Vagina (tissue), 2 donors: Measurements from ENCODE around the gene EPX. TPM values are rescaled to one million over a fixed set of nuclear protein-coding genes. Genes with fewer than 3 reads are reported as not detected.

ENCODE experiments used
- DNase-seq, 2 donors: peaks; one replicate each; pipeline ENCODE4 v3.0.0-alpha.2; 2017; ENCODE audit errors: extremely low spot score in 2 of 2
- H3K27ac ChIP-seq: fragments of 200-600 bp; sonication (generic); one replicate; pipeline ENCODE4 v1.5.1; 2019
- H3K27me3 ChIP-seq: fragments of 200-600 bp; sonication (generic); one replicate; pipeline ENCODE4 v1.5.1; 2019
- H3K36me3 ChIP-seq, 2 donors: fragments of 200-600 bp; sonication (generic); one replicate each; pipeline ENCODE4 v1.5.1; 2017 to 2019
- H3K4me1 ChIP-seq: fragments of 200-600 bp; sonication (generic); one replicate; pipeline ENCODE4 v1.5.1; 2019
- H3K4me3 ChIP-seq, 2 donors: fragments of 200-600 bp; sonication (generic); 1 replicate in 1 of 2; 2 replicates in 1 of 2; pipeline ENCODE4 v1.5.1; 2016 to 2019
- H3K9me3 ChIP-seq: fragments of 200-600 bp; sonication (generic); one replicate; pipeline ENCODE4 v1.5.1; 2019
- POLR2A ChIP-seq, 2 donors: fragments of 450-650 bp; IDR thresholded peaks; one replicate each; pipeline ENCODE4 v1.6.1; 2017; ENCODE audit warnings: antibody characterized with exemption in 2 of 2, mild to moderate bottlenecking in 2 of 2, moderate library complexity in 2 of 2
- POLR2AphosphoS5 ChIP-seq, 2 donors: sonication (generic); formaldehyde crosslinking; IDR thresholded peaks; one replicate each; pipeline ENCODE4 v1.9.0; 2017; ENCODE audit warnings: antibody characterized with exemption in 2 of 2, mild to moderate bottlenecking in 2 of 2, low read depth in 1 of 2; ENCODE audit not compliant: insufficient read depth in 1 of 2
- intact Hi-C: fragments of 100-400 bp; cut with DNase I; formaldehyde crosslinking; loops from one replicate; pipeline ENCODE4 v1.15.1; 2023
- total RNA-seq: library from RNA; depleted of rRNA; stranded (reverse); fragments of >200 nt; gene quantifications from one replicate; pipeline ENCODE4 v1.2.3, GENCODE V29; 2016
- TF ChIP-seq, protein P1 (sequence below), 3 experiments: fragments of 450-650 bp in 2 of 3; fragments of 200-600 bp in 1 of 3; sonication (generic) in 1 of 3; IDR thresholded peaks; one replicate each; pipeline ENCODE4 v1.5.1; 2017 to 2019; ENCODE audit warnings: antibody characterized with exemption in 3 of 3, mild to moderate bottlenecking in 2 of 3, moderate library complexity in 2 of 3

Gene EPX
- total RNA-seq, 1 donor from 2014 or later = not detected

DNA sequence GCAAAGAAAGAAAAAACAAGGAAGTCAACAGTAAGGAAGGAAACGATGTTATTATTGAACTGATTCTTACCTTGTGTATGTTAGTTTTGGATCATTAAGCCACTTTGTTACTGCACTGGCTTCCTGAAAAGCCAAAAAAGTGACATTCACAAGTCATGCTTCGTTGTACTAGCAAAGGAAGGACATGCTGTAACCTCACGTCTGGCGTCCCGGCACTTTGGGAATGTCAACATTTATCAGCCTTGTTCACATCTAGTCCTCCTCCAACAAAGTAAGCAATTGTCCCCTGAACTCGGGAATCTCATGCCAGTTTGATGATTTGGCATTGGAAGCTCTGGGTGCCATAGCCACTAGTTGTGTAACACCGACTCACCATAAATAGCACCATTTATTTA lies 27.3 kb downstream of the EPX start:
- no peak for DNase-seq
- Histone ChIP-seq H3K36me3 (peaks cover 0 to 8% of the 10 kb centered on the region in 2 donors), H3K9me3 (no peaks in the 10 kb centered on the region), H3K27ac (peak overlapping the region; percentile 71), H3K27me3 (no peaks in the 10 kb centered on the region), H3K4me3 (peak overlapping the region; percentile 60 to 82), H3K4me1 (peaks cover 8% of the 10 kb centered on the region)
- TF ChIP-seq POLR2A (IDR thresholded peaks at IDR 0.05) (no peak), POLR2AphosphoS5 (IDR thresholded peaks at IDR 0.05; ENCODE audit: insufficient read depth in 1 of 2, low read depth in 1 of 2) (no peak)
- TF ChIP-seq, protein P1, sequence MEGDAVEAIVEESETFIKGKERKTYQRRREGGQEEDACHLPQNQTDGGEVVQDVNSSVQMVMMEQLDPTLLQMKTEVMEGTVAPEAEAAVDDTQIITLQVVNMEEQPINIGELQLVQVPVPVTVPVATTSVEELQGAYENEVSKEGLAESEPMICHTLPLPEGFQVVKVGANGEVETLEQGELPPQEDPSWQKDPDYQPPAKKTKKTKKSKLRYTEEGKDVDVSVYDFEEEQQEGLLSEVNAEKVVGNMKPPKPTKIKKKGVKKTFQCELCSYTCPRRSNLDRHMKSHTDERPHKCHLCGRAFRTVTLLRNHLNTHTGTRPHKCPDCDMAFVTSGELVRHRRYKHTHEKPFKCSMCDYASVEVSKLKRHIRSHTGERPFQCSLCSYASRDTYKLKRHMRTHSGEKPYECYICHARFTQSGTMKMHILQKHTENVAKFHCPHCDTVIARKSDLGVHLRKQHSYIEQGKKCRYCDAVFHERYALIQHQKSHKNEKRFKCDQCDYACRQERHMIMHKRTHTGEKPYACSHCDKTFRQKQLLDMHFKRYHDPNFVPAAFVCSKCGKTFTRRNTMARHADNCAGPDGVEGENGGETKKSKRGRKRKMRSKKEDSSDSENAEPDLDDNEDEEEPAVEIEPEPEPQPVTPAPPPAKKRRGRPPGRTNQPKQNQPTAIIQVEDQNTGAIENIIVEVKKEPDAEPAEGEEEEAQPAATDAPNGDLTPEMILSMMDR (IDR thresholded peaks at IDR 0.05) = no peak
- intact Hi-C loops = no loop called here

DNA sequence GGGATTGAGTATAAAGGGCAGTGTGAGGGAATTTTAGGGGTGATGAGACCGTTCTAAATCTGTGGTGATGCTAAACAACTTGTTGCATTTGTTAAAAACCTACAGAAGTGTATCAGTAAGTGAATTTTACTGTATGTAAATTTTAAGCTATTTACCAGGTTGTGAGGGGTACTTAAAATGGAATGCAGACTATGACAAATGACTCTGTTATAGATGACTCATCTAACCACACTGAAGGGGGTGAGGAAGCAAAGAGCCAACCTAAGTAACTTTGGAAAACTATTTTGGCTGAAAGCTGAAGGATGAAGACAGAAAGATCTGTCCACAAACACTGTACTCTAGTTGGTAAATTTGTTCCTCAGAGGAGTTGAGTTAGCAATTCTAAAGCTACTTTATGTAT lies 31.8 kb downstream of the EPX start:
- Histone ChIP-seq H3K9me3 (no peaks in the 10 kb centered on the region), H3K4me1 (peaks cover 7% of the 10 kb centered on the region), H3K27me3 (no peaks in the 10 kb centered on the region), H3K36me3 (no peaks in the 10 kb centered on the region), H3K4me3 (no peak overlapping the region), H3K27ac (no peak overlapping the region)
- TF ChIP-seq POLR2A (IDR thresholded peaks at IDR 0.05) (no peak), POLR2AphosphoS5 (IDR thresholded peaks at IDR 0.05; ENCODE audit: insufficient read depth in 1 of 2, low read depth in 1 of 2) (no peak)
- TF ChIP-seq, protein P1 (IDR thresholded peaks at IDR 0.05) = no peak
- DNase-seq = no peak
- intact Hi-C loops = no loop called here

- TF ChIP-seq, protein P1 (IDR thresholded peaks at IDR 0.05) = no peak
- TF ChIP-seq POLR2AphosphoS5 (IDR thresholded peaks at IDR 0.05; ENCODE audit: insufficient read depth in 1 of 2, low read depth in 1 of 2) (no peak), POLR2A (IDR thresholded peaks at IDR 0.05) (no peak)
- Histone ChIP-seq H3K27me3 (no peaks in the 10 kb centered on the region), H3K4me3 (no peak overlapping the region), H3K36me3 (no peaks in the 10 kb centered on the region), H3K27ac (no peak overlapping the region), H3K4me1 (no peaks in the 10 kb centered on the region), H3K9me3 (no peaks in the 10 kb centered on the region)
- no peak for DNase-seq
- intact Hi-C loops = no loop called here
Observed at GRCh38 chr17:58227733-58228132, 35.2 kb downstream of the EPX start.

GRCh38 chr17:58228679-58229078 lies 36.2 kb downstream of the EPX start:
- no peak for TF ChIP-seq POLR2AphosphoS5 (IDR thresholded peaks at IDR 0.05; ENCODE audit: insufficient read depth in 1 of 2, low read depth in 1 of 2)
- no peak for DNase-seq
- no peaks in the 10 kb centered on the region for H3K9me3 ChIP-seq
- H3K4me1 ChIP-seq = no peaks in the 10 kb centered on the region
- H3K4me3 ChIP-seq = no peak overlapping the region
- H3K27ac ChIP-seq = no peak overlapping the region
- H3K36me3 ChIP-seq = no peaks in the 10 kb centered on the region
- intact Hi-C loops = no loop called here
- no peaks in the 10 kb centered on the region for H3K27me3 ChIP-seq

DNA sequence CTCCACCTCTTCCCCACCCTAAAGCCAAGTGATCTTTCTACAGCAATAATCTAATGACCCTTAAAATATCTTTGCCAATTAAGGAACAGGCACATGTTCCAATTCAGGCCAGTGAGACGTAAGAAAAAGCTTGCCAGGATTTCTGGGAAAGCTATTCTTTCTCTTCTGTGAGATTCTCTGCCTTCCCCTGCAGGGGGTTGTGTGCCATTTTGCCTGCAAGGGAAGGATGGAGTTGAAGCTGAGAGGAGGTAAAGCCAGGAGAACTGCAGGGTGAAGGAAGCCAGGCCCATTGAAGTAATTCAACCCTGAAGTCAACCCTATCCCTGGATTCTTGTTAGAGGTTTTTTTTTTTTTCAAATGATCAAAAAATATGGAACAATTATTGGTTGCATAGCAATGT lies 36.9 kb downstream of the EPX start:
- intact Hi-C loops = no loop called here
- TF ChIP-seq POLR2AphosphoS5 (IDR thresholded peaks at IDR 0.05; ENCODE audit: insufficient read depth in 1 of 2, low read depth in 1 of 2) = no peak
- TF ChIP-seq, protein P1 (IDR thresholded peaks at IDR 0.05) = no peak
- no peak for TF ChIP-seq POLR2A (IDR thresholded peaks at IDR 0.05)
- Histone ChIP-seq H3K9me3 (no peaks in the 10 kb centered on the region), H3K36me3 (no peaks in the 10 kb centered on the region), H3K4me1 (no peaks in the 10 kb centered on the region), H3K27ac (no peak overlapping the region), H3K4me3 (no peak overlapping the region), H3K27me3 (no peaks in the 10 kb centered on the region)
- DNase-seq = no peak
